Measurements from ENCODE around the gene LRRC73. TPM values are rescaled to one million over a fixed set of nuclear protein-coding genes. Genes with fewer than 3 reads are reported as not detected.

LRRC73 gene
- total and polyA plus RNA-seq, 9 of the 15 experiments (the other 6 are each of a cell fraction or from before 2014, with no cell fraction given): 0.07 to 0.55 (median 0.16) TPM; not detected in 3

DNA sequence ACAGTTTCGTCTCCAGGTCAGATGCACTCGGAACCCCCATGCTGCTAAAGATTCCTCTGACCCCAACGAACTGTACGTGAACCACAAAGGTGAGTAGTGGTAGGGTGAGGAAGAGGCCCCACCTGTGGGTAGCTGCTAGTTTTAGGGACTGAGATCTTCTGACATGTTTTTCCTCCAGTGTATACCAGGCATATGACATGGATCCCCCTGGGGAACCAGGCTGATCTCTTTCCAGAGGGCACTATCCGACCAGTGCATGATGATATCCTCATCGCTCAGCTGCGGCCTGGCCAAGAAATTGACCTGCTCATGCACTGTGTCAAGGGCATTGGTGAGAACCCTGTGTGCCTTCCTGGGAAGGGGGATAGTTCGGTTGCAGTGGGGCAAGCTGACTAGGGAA lies 10.0 kb upstream of the LRRC73 start (continued):
- TF ChIP-seq ZBTB33 (CRISPR knock-in tag; IDR thresholded peaks at IDR 0.05) (no peak), POLR2A (conservative IDR thresholded peaks at IDR 0.05) (peak; percentile 70), XRCC5 (IDR thresholded peaks at IDR 0.05; ENCODE audit: low read depth, low read length) (no peak)

- H3K4me3 ChIP-seq: peak overlapping the region; percentile 80
- intact Hi-C loops (cut with micrococcal nuclease): no loop called here
- H4K20me1 ChIP-seq (replicated peaks; ENCODE audit: control insufficient read depth, insufficient read depth, low read length): peaks cover 10% of the 10 kb centered on the region; the same call in 1 of the 2 replicates
- H3K27me3 ChIP-seq (ENCODE audit: control insufficient read depth in 2 of 2, insufficient read depth in 2 of 2, low read length in 2 of 2): no peaks in the 10 kb centered on the region
- peak overlapping the region; percentile 87 for H2AFZ ChIP-seq (ENCODE audit: low read depth, low read length)
- under 1% methylated on average over 10 of the region's 10 CpGs for WGBS (ENCODE audit: insufficient coverage, low coverage, missing lambda C conversion rate)
- FAIRE-seq (peak; percentile 72), ATAC-seq (peak; percentile 50), DNase-seq (ENCODE audit: extremely low read depth in 1 of 4, low spot score in 3 of 4) (peak in 1 of 4 experiments; percentile 52)
- POLR2A ChIA-PET: interaction anchor here (0.5 to 7.1 kb wide), 9 partner anchors 10 to 496 kb away, joined by 3 to 89 read pairs (median 4); partner anchors contain the start of genes GTPBP2 and RRP36
- peaks cover 3% of the 10 kb centered on the region for H3K9me1 ChIP-seq (ENCODE audit: control insufficient read depth, insufficient read depth, low read length)
- peaks cover 57% of the 10 kb centered on the region for H3K79me2 ChIP-seq (ENCODE audit: control insufficient read depth, insufficient read depth, low read length)
- in situ Hi-C loops (cut with MboI): no loop called here
- peak overlapping the region; percentile 95 to 99 for H3K9ac ChIP-seq (ENCODE audit: insufficient read depth in 1 of 2, low read depth in 2 of 2, low read length in 2 of 2)
- BruUV-seq (replicated peaks): no TSS peak
- H3K4me1 ChIP-seq (replicated peaks in 1 of 2; ENCODE audit: control insufficient read depth in 2 of 2, insufficient read depth in 2 of 2, low read length in 2 of 2): peaks cover 10 to 19% of the 10 kb centered on the region in 2 experiments; a peak in 3 of 5 replicates
- no peaks in the 10 kb centered on the region for H3K9me3 ChIP-seq (replicated peaks; ENCODE audit: control insufficient read depth, insufficient read depth, low read depth, low read length)
- peak overlapping the region; percentile 99 for H3K4me2 ChIP-seq (ENCODE audit: insufficient read depth, low read length)
- peak overlapping the region; percentile 91 for H3K27ac ChIP-seq (ENCODE audit: extremely low read depth, low read depth, low read length)
- CTCF ChIA-PET (ENCODE audit: low intra/inter-chr PET ratio): no interaction called here
- H3K36me3 ChIP-seq (ENCODE audit: control insufficient read depth, insufficient read depth, low read length): peaks cover 82% of the 10 kb centered on the region
- TF ChIP-seq SMARCA4 (IDR thresholded peaks at IDR 0.05) (0 out of 2 replicates have a peak, but pooled peaks have one; percentile 31), HMG20A (CRISPR knock-in tag; conservative IDR thresholded peaks at IDR 0.05) (no peak), NRF1 (conservative IDR thresholded peaks at IDR 0.05 in 1 of 2, IDR thresholded peaks at IDR 0.05 in 1 of 2) (no peak), ELF4 (CRISPR knock-in tag; IDR thresholded peaks at IDR 0.05) (0 out of 2 replicates have a peak, but pooled peaks have one; percentile 53), HMG20B (CRISPR knock-in tag; IDR thresholded peaks at IDR 0.05) (no peak), KDM1A (IDR thresholded peaks at IDR 0.05) (peak in 1 of 2 experiments; percentile 45; a peak in 1 of 4 replicates), LCOR (CRISPR knock-in tag; IDR thresholded peaks at IDR 0.05) (peak; percentile 65; the same call in 1 of the 2 replicates), THRB (CRISPR knock-in tag; conservative IDR thresholded peaks at IDR 0.05) (peak; percentile 71; the same call in 1 of the 2 replicates), ARID1B (IDR thresholded peaks at IDR 0.05) (no peak), NFRKB (IDR thresholded peaks at IDR 0.05; ENCODE audit: low read depth) (no peak), ETV6 (IDR thresholded peaks at IDR 0.05; ENCODE audit: borderline replicate concordance in 1 of 2, low read depth in 2 of 2, low read length in 1 of 2) (no peak), ETV6 (CRISPR knock-in tag; IDR thresholded peaks at IDR 0.05; ENCODE audit: borderline replicate concordance) (0 out of 2 replicates have a peak, but pooled peaks have one; percentile 48)
Measured at GRCh38 chr6:43517505-43518357, 7.6 kb upstream of the LRRC73 start.

All from K562 (cell line).